GM12873 (cell line): Measurements from ENCODE around the gene TMEM132D.

Experiments used
- TF ChIP-seq, protein P1 (sequence below): IDR thresholded peaks from 2 replicates; pipeline ENCODE4 v1.5.1; 2012; ENCODE audit warnings: low read depth, mild to moderate bottlenecking, moderate library complexity, low read length, control low read depth; ENCODE audit not compliant: insufficient read depth; ENCODE audit errors: missing control alignments

The TMEM132D gene

DNA sequence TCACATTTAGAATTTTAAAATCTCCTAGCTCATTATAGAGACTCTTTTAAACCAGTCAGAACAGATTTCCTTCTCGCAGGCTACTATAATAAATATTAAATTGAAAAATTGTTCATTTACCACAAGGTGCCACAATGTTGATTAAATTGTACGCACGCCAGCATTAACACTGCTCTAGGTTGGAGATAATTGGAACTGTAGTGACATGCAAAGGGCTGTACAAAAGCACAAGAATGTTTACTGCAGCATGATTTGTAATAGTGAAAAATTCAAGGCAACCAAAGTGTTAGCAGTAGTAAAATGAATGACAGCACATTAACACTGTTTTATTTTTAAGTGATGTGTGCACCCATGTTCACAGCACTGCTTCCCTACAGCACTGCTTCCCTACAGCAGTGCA lies 52.5 kb downstream of the TMEM132D start:
- TF ChIP-seq, protein P1, sequence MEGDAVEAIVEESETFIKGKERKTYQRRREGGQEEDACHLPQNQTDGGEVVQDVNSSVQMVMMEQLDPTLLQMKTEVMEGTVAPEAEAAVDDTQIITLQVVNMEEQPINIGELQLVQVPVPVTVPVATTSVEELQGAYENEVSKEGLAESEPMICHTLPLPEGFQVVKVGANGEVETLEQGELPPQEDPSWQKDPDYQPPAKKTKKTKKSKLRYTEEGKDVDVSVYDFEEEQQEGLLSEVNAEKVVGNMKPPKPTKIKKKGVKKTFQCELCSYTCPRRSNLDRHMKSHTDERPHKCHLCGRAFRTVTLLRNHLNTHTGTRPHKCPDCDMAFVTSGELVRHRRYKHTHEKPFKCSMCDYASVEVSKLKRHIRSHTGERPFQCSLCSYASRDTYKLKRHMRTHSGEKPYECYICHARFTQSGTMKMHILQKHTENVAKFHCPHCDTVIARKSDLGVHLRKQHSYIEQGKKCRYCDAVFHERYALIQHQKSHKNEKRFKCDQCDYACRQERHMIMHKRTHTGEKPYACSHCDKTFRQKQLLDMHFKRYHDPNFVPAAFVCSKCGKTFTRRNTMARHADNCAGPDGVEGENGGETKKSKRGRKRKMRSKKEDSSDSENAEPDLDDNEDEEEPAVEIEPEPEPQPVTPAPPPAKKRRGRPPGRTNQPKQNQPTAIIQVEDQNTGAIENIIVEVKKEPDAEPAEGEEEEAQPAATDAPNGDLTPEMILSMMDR = no peak

DNA sequence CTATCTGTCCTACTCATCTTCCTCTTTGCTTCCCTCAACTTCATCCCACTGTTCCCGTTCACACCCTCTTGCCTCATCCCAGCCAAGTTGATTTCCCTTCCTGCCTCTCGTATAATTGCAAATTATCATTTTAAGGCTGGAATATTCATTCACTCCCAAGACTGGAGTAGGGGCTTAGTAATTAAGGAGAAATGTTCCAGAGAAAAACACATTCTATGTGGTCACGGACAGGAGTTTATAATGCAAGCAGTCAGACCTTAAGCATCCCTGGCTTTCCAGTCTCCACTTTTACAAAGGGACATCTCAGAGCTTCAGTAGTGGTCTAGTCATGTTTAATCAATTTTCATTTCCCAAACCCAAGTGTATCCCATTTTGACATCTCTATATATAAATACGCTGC lies 54.9 kb downstream of the TMEM132D start:
- TF ChIP-seq, protein P1 = no peak

DNA sequence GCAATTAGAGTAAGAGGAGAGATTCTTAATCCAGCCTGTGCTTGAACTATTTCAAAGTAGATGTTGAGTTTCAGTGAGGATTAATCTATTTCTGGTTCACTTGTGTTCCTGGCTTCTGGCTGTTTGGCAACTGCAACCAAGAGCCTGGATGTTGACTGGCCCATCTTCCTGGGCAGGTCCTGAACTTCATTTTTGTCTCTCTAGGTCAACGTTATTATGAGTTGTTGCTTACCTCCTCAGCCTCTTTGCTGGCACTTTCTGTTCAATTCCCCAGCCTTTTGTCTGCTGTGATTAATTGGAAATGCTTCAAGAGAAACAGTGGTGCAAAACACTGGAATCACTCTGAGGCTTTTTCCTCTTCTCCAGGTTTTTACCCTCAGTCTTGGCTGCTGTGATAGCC lies 56.8 kb downstream of the TMEM132D start:
- TF ChIP-seq, protein P1 = no peak

DNA sequence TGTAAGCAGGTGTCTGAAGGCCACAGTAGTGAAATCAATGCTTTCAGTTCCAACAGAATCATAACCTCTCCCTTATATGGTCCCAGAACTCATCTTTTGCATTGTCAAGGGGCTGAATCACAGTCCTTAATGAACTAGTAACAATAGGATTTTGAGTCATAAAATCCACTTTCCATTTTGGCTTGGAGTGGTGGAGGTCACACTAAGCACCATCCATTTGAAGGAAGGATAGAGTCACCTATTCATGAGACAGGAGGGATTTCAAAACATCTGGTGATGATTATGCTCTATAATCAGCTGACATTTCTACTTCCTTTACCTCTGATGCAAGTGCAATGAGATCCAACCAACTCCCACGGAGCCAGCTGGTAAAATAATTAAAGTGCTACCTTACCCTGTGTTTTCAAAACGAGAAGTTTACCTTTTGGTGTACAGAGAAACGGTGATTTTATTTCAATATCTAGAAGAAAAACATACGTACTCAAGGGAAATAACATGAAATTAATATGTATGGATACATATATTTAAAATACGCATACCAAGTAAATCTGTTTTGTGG lies 59.1 kb downstream of the TMEM132D start:
- TF ChIP-seq, protein P1 = no peak

DNA sequence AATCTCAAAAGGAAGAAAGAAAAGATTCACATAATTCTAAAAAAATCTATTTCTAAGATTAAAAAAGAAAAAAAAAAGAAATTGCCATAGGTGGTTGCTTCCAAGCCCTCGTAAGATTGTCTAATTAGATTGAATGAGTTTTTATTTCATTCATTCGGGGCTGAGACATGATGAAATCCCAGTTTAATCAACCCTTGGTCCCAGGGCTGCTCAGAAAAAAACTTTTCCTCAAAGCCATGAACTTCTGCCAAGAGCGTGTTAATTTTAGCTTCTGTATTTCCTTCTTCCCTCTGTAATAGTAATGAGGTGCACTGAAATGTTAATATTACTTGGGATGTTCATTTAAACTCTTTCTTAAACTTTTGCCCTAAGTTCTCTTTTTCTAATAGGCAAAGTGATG lies 62.6 kb downstream of the TMEM132D start:
- TF ChIP-seq, protein P1 = no peak

DNA sequence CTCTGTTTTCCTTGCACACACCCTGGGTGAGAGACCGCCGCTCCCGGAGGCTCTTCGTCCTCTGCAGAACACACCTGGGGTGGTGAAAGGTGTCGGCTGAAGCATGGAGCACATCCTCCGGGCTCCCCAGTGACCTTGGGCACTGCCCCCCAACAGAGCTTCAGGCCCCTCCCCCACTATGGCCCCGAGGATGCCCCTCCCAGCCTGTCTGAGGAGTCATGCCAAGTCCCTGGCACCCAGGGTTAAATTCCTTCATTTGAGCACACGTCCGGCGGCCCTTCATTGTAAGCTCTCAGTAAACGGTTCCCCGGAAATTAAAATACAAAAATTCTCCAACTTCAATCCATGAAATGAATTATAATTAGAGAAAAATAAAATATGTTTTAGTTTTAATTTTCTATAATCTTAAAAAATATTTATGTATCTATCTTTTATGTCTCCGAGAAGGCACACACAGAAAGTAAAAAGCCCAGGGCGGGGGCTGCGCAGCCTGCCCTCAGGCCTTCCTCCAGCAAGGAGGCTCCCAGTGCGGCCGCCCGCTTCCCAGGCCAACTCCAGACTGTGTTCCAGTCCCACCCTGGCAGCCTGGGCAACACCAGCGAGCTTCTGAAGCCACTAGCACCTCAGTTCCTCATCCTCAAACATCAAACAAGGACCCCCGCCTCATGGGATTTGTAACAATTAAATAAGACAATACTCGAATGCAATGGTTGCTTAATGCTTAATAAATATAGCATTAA lies 63.5 kb downstream of the TMEM132D start:
- TF ChIP-seq, protein P1 = no peak

DNA sequence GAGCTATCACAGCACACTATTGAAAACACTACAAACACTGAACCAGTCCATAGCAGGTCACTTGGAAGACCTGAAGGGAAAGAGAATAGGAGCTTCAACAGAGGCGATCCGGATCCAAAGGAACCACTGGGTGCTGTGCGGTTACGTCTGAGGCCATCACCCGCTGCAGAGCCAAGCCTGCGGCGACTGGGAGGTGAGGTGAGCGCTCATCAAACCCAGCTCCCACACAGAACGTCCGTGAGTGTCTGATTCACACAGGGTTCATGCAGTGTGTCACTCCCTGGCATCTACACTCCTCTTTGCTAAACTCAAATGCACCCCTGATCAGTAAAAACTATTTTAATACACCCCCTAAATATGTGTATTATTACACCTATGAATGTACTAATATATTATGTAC lies 64.1 kb downstream of the TMEM132D start:
- TF ChIP-seq, protein P1 = no peak
